ENCODE data around the gene ZNF688. TPM values are rescaled to one million over a fixed set of nuclear protein-coding genes. Genes with fewer than 3 reads are reported as not detected.

Gene ZNF688
- total and polyA plus RNA-seq, 2 of the 13 experiments (the other 11 are each of a cell fraction or from before 2014, with no cell fraction given): 2.4 to 5.4 TPM

GRCh38 chr16:30535106-30535776, 36.3 kb downstream of the ZNF688 start (continued):
- TF ChIP-seq RFXAP (CRISPR knock-in tag; IDR thresholded peaks at IDR 0.05; ENCODE audit: borderline replicate concordance): no peak
- peak; percentile 80; the same call in 1 of the 2 replicates for TF ChIP-seq ZNF605 (CRISPR knock-in tag; IDR thresholded peaks at IDR 0.05)
- TF ChIP-seq TARDBP (CRISPR knock-in tag; IDR thresholded peaks at IDR 0.05): peak; percentile 10; the same call in 1 of the 2 replicates
- peak; percentile 2; the same call in 1 of the 2 replicates for TF ChIP-seq PHF20 (CRISPR knock-in tag; IDR thresholded peaks at IDR 0.05)
- no peak for TF ChIP-seq ZNF891 (CRISPR knock-in tag; IDR thresholded peaks at IDR 0.05)
- peak; percentile 19; the same call in 1 of the 2 replicates for TF ChIP-seq PRMT3 (CRISPR knock-in tag; IDR thresholded peaks at IDR 0.05; ENCODE audit: borderline replicate concordance, low read depth)
- TF ChIP-seq ZNF207 (IDR thresholded peaks at IDR 0.05; ENCODE audit: borderline replicate concordance): no peak
- TF ChIP-seq YEATS2 (CRISPR knock-in tag; IDR thresholded peaks at IDR 0.05; ENCODE audit: borderline replicate concordance): no peak
- TF ChIP-seq ARNTL (CRISPR knock-in tag; IDR thresholded peaks at IDR 0.05): no peak; the same call in none of the 2 replicates
- no peak; the same call in 1 of the 2 replicates for TF ChIP-seq ZSCAN29 (CRISPR knock-in tag; conservative IDR thresholded peaks at IDR 0.05)
- peak; percentile 13; the same call in 1 of the 2 replicates for TF ChIP-seq TFE3 (CRISPR knock-in tag; IDR thresholded peaks at IDR 0.05)
- TF ChIP-seq, protein P1, sequence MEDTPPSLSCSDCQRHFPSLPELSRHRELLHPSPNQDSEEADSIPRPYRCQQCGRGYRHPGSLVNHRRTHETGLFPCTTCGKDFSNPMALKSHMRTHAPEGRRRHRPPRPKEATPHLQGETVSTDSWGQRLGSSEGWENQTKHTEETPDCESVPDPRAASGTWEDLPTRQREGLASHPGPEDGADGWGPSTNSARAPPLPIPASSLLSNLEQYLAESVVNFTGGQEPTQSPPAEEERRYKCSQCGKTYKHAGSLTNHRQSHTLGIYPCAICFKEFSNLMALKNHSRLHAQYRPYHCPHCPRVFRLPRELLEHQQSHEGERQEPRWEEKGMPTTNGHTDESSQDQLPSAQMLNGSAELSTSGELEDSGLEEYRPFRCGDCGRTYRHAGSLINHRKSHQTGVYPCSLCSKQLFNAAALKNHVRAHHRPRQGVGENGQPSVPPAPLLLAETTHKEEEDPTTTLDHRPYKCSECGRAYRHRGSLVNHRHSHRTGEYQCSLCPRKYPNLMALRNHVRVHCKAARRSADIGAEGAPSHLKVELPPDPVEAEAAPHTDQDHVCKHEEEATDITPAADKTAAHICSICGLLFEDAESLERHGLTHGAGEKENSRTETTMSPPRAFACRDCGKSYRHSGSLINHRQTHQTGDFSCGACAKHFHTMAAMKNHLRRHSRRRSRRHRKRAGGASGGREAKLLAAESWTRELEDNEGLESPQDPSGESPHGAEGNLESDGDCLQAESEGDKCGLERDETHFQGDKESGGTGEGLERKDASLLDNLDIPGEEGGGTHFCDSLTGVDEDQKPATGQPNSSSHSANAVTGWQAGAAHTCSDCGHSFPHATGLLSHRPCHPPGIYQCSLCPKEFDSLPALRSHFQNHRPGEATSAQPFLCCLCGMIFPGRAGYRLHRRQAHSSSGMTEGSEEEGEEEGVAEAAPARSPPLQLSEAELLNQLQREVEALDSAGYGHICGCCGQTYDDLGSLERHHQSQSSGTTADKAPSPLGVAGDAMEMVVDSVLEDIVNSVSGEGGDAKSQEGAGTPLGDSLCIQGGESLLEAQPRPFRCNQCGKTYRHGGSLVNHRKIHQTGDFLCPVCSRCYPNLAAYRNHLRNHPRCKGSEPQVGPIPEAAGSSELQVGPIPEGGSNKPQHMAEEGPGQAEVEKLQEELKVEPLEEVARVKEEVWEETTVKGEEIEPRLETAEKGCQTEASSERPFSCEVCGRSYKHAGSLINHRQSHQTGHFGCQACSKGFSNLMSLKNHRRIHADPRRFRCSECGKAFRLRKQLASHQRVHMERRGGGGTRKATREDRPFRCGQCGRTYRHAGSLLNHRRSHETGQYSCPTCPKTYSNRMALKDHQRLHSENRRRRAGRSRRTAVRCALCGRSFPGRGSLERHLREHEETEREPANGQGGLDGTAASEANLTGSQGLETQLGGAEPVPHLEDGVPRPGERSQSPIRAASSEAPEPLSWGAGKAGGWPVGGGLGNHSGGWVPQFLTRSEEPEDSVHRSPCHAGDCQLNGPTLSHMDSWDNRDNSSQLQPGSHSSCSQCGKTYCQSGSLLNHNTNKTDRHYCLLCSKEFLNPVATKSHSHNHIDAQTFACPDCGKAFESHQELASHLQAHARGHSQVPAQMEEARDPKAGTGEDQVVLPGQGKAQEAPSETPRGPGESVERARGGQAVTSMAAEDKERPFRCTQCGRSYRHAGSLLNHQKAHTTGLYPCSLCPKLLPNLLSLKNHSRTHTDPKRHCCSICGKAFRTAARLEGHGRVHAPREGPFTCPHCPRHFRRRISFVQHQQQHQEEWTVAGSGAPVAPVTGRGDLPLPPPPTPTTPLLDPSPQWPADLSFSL (CRISPR knock-in tag; IDR thresholded peaks at IDR 0.05): no peak
- TF ChIP-seq, protein P2, sequence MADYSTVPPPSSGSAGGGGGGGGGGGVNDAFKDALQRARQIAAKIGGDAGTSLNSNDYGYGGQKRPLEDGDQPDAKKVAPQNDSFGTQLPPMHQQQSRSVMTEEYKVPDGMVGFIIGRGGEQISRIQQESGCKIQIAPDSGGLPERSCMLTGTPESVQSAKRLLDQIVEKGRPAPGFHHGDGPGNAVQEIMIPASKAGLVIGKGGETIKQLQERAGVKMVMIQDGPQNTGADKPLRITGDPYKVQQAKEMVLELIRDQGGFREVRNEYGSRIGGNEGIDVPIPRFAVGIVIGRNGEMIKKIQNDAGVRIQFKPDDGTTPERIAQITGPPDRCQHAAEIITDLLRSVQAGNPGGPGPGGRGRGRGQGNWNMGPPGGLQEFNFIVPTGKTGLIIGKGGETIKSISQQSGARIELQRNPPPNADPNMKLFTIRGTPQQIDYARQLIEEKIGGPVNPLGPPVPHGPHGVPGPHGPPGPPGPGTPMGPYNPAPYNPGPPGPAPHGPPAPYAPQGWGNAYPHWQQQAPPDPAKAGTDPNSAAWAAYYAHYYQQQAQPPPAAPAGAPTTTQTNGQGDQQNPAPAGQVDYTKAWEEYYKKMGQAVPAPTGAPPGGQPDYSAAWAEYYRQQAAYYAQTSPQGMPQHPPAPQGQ (CRISPR knock-in tag; IDR thresholded peaks at IDR 0.05; ENCODE audit: borderline replicate concordance): 0 out of 2 replicates have a peak, but pooled peaks have one; percentile 37
- no peak; the same call in none of the 2 replicates for TF ChIP-seq ZSCAN25 (CRISPR knock-in tag; IDR thresholded peaks at IDR 0.05)
- no peak for TF ChIP-seq ZFY (CRISPR knock-in tag; IDR thresholded peaks at IDR 0.05)
- TF ChIP-seq, protein P3, sequence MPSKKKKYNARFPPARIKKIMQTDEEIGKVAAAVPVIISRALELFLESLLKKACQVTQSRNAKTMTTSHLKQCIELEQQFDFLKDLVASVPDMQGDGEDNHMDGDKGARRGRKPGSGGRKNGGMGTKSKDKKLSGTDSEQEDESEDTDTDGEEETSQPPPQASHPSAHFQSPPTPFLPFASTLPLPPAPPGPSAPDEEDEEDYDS (CRISPR knock-in tag; IDR thresholded peaks at IDR 0.05): 0 out of 2 replicates have a peak, but pooled peaks have one; percentile 12
- 0 out of 2 replicates have a peak, but pooled peaks have one; percentile 12 for TF ChIP-seq HMG20B (CRISPR knock-in tag; conservative IDR thresholded peaks at IDR 0.05)
- TF ChIP-seq KDM5A (IDR thresholded peaks at IDR 0.05; ENCODE audit: borderline replicate concordance, low read length): no peak
- TF ChIP-seq NCOA5 (CRISPR knock-in tag; IDR thresholded peaks at IDR 0.05): no peak
- no peak for TF ChIP-seq ATF1 (CRISPR knock-in tag; IDR thresholded peaks at IDR 0.05)

Measured in HepG2 (cell line).